Activated CD8-positive, alpha-beta memory T cell treated with anti-CD3 and anti-CD28 coated beads for 36 hours (primary cell): Measurements from ENCODE around the gene CERT1. TPM values are rescaled to one million over a fixed set of nuclear protein-coding genes. Genes with fewer than 3 reads are reported as not detected.
"Not testable (repeated sequence)": the region's sequence is repeated elsewhere in the genome, so short reads cannot be mapped to it uniquely, and the experiment has no call there.

Experiments used
- CTCF ChIA-PET: fragments of 350-600 bp; sonication (Branson Sonifier 250); formaldehyde crosslinking; loops from one replicate; lab custom pipeline; 2021; ENCODE audit warnings: antibody characterized with exemption; lab: Charles Lee
- POLR2A ChIA-PET: fragments of 350-600 bp; sonication (Branson Sonifier 250); formaldehyde crosslinking; loops from one replicate; lab custom pipeline; 2021; ENCODE audit warnings: antibody characterized with exemption; lab: Charles Lee
- total RNA-seq, 2 experiments: library from RNA; stranded (reverse); gene quantifications; one replicate each; pipeline ENCODE4 v1.2.3, GENCODE V29; 2021

The CERT1 gene
- total RNA-seq, 2 experiments from 2014 or later: 31.7 to 31.8 TPM

DNA sequence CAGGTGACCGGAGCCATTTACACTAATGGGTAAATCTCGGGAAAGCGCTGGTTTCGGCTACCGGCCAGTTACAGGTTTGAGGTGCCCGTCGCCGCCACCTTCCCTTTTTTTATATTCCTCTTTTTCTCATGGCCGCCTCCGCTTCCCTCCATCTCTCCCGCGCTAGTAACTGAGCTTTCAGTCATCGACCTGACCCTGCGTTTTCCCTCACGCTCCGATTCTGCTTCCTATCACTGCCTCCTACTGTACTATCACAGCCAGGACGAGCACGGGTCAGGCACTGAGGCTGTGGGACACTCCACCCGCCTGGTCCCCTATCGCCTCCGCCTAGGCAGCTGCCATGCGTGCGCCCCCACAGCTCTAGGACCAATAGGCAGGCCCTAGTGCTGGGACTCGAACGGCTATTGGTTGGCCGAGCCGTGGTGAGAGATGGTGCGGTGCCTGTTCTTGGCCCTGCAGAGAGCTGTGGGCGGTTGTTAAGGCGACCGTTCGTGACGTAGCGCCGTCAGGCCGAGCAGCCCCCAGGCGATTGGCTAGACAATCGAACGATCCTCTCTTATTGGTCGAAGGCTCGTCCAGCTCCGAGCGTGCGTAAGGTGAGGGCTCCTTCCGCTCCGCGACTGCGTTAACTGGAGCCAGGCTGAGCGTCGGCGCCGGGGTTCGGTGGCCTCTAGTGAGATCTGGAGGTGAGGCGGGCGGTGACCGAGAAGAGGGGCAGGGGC, 174.7 kb downstream of the CERT1 start, which contains the start of gene HMGCR:
TSS of gene HMGCR (plus strand) at position 606 of the 722 bp plus-strand sequence. CDS start 5,386 bp downstream, outside the sequence.
- CTCF ChIA-PET: interaction anchor here (0.7 to 1.7 kb wide), 4 partner anchors 15 to 284 kb away, joined by 3 to 11 read pairs (median 6); partner anchors contain the start of genes ANKRD31 and GCNT4
- POLR2A ChIA-PET: interaction anchor here (0.5 to 1.9 kb wide), 4 partner anchors 100 to 380 kb away, joined by 3 to 8 read pairs (median 3); partner anchors contain the start of gene ANKRD31

DNA sequence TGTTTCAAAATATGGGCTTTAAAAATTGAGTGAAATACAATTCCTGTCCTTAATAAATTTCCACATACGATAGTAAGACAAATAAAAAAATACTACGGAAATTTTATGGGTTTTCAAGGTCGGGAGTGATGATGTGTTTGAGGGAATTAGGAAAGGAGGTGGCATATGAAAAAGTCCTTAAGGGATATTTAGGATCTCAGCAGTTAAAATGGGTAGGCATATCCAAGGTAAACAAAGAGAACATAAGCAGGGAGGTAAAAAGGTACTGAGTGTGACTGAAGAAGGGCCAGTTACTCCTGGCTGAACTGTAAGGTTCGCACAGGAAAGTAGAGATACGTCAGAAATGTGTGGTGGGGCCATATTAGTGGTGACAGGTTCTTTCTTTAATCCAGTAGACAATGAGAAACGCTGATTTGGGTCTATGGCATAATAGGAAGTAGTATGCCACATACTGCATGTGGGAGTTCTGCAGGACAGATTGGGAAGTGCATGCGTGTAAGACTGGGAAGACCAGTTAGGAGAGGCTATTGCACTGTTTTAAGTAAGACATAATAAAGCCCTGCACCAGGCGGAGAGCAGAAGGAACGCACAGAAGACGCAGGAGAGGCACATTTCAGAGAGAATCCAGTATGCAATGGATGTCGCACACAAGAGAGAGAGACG, 175.3 kb downstream of the CERT1 start:
- CTCF ChIA-PET: interaction anchor here (1.4 to 1.7 kb wide), 2 partner anchors 99 to 283 kb away, joined by 5 to 11 read pairs; partner anchors contain the start of genes ANKRD31 and GCNT4
- POLR2A ChIA-PET: interaction anchor here (1.9 kb wide), 1 partner anchor 99 kb away, joined by 8 read pairs; the partner anchor contains the start of gene ANKRD31

DNA sequence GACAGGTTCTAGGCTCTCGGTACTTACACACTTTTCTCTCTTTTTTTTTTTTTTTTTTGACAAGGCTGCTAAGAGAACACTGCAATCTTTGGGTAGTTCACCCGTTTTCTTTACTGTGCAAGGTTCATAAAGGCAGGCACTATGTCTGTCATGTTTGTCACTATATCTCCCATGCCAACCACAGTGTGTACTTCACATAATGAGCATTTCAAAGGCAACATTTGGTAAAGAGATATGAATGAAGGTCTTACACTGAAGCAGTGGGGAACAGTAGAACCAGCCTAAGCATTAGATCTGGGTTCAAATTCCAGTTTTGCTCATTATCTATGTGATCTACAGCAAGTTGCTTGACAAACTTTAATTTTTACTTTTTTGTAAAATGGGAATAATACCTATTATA, 175.9 kb downstream of the CERT1 start:
- CTCF ChIA-PET: no interaction called here
- POLR2A ChIA-PET: no interaction called here

- POLR2A ChIA-PET, CTCF ChIA-PET: not testable (repeated sequence)
These were observed 177.0 kb downstream of the CERT1 start for GRCh38 chr5:75334413-75334812.

DNA sequence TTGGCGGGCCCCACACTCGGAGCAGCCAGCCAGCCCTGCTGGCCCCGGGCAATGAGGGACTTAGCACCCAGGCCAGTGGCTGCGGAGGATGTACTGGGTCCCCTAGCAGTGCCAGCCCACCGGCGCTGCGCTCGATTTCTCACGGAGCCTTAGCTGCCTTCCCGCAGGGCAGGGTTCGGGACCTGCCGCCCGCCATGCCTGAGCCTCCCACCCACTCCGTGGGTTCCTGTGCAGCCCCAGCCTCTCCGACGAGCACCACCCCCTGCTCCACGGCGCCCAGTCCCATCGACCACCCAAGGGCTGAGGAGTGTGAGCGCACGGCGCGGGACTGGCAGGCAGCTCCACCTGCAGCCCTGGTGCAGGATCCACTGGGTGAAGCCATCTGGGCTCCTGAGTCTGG, 177.7 kb downstream of the CERT1 start:
- CTCF ChIA-PET, POLR2A ChIA-PET: not testable (repeated sequence)

GRCh38 chr5:75331095-75332090, 180.0 kb downstream of the CERT1 start:
- CTCF ChIA-PET: interaction anchor here (1.0 kb wide), 1 partner anchor 20 kb away, joined by 7 read pairs; no protein-coding TSS in a partner anchor

DNA sequence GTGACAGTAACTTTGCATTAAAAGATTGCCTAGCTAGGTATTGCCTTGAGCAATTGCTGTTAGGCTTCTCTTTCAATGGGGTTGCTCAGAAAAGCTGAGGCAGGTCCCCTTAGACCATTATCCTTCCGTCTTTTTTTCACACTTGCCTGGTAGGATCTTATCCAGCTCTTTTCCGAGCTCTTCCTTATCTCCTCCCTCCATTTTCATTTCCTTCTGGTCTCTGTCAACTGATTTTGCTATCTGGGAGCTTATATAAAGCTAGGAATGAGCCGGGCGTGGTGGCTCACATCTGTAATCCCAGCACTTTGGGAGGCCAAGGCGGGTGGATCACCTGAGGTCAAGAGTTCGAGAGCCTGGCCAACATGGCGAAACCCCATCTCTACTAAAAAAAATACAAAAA, 181.0 kb downstream of the CERT1 start:
- ChIA-PET CTCF (interaction anchor here (0.6 to 1.1 kb wide), 2 partner anchors 15 to 90 kb away, joined by 3 read pairs; no protein-coding TSS in a partner anchor), POLR2A (no interaction called here)

More at GRCh38 chr5:75331095-75332090, 180.0 kb downstream of the CERT1 start:
- POLR2A ChIA-PET: interaction anchor here (0.7 kb wide), 1 partner anchor 94 kb away, joined by 7 read pairs; no protein-coding TSS in a partner anchor

Other genes starting within 250 kb of the CERT1 start
- gene HMGCR, start 174.4 kb downstream of the CERT1 start, total RNA-seq: 10 to 100 TPM; 45.7 to 53.4 TPM
- gene POLK, start 262 bp upstream of the CERT1 start, total RNA-seq: 10 to 100 TPM; 33.8 to 34.6 TPM
- gene ANKDD1B, start 99.8 kb upstream of the CERT1 start, total RNA-seq: under 1 TPM; 0.08 to 0.17 TPM
- gene POC5, start 205.8 kb upstream of the CERT1 start, total RNA-seq: 10 to 100 TPM; 11.3 to 11.7 TPM